Measurements from ENCODE around the gene KRTDAP.

DNA sequence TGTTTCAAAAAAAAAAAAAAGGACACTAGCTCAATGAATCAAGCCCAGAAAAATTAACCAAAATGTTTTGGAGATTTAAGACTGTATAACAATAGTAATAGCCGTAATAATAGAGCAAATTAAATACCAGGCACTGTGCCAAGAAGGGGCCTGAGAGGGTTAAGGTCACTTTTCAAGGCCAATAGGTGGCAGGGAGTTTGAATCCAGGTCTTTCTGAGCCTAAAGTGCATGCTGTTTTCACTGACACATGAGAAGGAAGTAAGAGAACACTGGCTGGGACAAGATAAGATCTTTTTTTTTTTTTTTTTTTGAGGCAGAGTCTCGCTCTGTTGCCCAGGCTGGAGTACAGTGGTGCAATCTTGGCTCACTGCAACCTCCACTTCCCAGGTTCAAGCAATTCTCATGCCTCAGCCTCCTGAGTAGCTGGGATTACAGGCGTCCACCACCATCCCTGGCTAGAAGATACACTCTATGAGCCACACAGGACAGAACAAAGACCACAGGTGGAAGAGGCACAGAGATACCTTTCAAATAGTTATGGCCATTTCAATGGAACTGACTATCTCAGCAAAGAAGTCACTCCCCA is 34.6 kb downstream of the KRTDAP start:
- TF ChIP-seq, protein P1, sequence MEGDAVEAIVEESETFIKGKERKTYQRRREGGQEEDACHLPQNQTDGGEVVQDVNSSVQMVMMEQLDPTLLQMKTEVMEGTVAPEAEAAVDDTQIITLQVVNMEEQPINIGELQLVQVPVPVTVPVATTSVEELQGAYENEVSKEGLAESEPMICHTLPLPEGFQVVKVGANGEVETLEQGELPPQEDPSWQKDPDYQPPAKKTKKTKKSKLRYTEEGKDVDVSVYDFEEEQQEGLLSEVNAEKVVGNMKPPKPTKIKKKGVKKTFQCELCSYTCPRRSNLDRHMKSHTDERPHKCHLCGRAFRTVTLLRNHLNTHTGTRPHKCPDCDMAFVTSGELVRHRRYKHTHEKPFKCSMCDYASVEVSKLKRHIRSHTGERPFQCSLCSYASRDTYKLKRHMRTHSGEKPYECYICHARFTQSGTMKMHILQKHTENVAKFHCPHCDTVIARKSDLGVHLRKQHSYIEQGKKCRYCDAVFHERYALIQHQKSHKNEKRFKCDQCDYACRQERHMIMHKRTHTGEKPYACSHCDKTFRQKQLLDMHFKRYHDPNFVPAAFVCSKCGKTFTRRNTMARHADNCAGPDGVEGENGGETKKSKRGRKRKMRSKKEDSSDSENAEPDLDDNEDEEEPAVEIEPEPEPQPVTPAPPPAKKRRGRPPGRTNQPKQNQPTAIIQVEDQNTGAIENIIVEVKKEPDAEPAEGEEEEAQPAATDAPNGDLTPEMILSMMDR (IDR thresholded peaks at IDR 0.05): no peak
- TF ChIP-seq POLR2AphosphoS5 (IDR thresholded peaks at IDR 0.05) (no peak), POLR2A (IDR thresholded peaks at IDR 0.05) (no peak), EP300 (IDR thresholded peaks at IDR 0.05; ENCODE audit: low read depth) (no peak)

Measured in transverse colon (tissue), 4 donors.